ENCODE results near the gene CCDC152.

Gene CCDC152

DNA sequence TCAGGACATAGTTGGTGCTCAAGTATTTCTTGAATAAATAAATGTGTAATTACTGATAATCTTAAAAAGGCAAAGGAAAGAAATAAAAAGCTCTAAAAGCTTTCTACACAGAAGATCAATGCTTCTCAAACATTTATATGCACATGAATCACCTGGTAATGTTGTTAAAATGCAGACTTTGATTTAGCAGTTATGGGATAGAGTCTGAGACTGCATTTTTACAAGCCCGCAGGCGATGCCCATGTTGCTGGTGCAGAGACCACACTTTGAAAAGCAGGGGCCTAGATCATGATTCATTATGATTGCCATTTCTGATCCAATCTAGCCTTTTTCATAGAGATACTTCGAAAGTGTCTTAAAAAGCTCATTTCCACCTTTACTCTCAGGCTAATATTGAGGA, 3.5 kb upstream of the CCDC152 start:
- H3K4me3 ChIP-seq (replicated peaks; ENCODE audit: insufficient read depth, low read length): no peak overlapping the region
- TF ChIP-seq, protein P1, sequence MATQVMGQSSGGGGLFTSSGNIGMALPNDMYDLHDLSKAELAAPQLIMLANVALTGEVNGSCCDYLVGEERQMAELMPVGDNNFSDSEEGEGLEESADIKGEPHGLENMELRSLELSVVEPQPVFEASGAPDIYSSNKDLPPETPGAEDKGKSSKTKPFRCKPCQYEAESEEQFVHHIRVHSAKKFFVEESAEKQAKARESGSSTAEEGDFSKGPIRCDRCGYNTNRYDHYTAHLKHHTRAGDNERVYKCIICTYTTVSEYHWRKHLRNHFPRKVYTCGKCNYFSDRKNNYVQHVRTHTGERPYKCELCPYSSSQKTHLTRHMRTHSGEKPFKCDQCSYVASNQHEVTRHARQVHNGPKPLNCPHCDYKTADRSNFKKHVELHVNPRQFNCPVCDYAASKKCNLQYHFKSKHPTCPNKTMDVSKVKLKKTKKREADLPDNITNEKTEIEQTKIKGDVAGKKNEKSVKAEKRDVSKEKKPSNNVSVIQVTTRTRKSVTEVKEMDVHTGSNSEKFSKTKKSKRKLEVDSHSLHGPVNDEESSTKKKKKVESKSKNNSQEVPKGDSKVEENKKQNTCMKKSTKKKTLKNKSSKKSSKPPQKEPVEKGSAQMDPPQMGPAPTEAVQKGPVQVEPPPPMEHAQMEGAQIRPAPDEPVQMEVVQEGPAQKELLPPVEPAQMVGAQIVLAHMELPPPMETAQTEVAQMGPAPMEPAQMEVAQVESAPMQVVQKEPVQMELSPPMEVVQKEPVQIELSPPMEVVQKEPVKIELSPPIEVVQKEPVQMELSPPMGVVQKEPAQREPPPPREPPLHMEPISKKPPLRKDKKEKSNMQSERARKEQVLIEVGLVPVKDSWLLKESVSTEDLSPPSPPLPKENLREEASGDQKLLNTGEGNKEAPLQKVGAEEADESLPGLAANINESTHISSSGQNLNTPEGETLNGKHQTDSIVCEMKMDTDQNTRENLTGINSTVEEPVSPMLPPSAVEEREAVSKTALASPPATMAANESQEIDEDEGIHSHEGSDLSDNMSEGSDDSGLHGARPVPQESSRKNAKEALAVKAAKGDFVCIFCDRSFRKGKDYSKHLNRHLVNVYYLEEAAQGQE (IDR thresholded peaks at IDR 0.05; ENCODE audit: insufficient replicate concordance, low read depth): no peak
- TF ChIP-seq, protein P2, sequence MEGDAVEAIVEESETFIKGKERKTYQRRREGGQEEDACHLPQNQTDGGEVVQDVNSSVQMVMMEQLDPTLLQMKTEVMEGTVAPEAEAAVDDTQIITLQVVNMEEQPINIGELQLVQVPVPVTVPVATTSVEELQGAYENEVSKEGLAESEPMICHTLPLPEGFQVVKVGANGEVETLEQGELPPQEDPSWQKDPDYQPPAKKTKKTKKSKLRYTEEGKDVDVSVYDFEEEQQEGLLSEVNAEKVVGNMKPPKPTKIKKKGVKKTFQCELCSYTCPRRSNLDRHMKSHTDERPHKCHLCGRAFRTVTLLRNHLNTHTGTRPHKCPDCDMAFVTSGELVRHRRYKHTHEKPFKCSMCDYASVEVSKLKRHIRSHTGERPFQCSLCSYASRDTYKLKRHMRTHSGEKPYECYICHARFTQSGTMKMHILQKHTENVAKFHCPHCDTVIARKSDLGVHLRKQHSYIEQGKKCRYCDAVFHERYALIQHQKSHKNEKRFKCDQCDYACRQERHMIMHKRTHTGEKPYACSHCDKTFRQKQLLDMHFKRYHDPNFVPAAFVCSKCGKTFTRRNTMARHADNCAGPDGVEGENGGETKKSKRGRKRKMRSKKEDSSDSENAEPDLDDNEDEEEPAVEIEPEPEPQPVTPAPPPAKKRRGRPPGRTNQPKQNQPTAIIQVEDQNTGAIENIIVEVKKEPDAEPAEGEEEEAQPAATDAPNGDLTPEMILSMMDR (IDR thresholded peaks at IDR 0.05; ENCODE audit: insufficient read depth, low read length): no peak
- TF ChIP-seq POLR2AphosphoS5 (IDR thresholded peaks at IDR 0.05; ENCODE audit: low read depth) (no peak), GABPA (IDR thresholded peaks at IDR 0.05; ENCODE audit: low read depth) (no peak), SPI1 (IDR thresholded peaks at IDR 0.05; ENCODE audit: borderline replicate concordance, low read depth) (no peak)
- H3K27ac ChIP-seq (replicated peaks): no peak overlapping the region
- no peak for DNase-seq (ENCODE audit: low read depth in 1 of 2, low spot score in 1 of 2)
- H3K27me3 ChIP-seq (ENCODE audit: insufficient read depth, poor library complexity, severe bottlenecking): no peaks in the 10 kb centered on the region

- TF ChIP-seq, protein P1 (IDR thresholded peaks at IDR 0.05; ENCODE audit: insufficient replicate concordance, low read depth): no peak
- no peak for TF ChIP-seq POLR2AphosphoS5 (IDR thresholded peaks at IDR 0.05; ENCODE audit: low read depth)
- Histone ChIP-seq H3K4me3 (replicated peaks; ENCODE audit: insufficient read depth, low read length) (no peak overlapping the region), H3K27ac (replicated peaks) (no peak overlapping the region), H3K27me3 (ENCODE audit: insufficient read depth, poor library complexity, severe bottlenecking) (no peaks in the 10 kb centered on the region)
- DNase-seq (ENCODE audit: low read depth in 1 of 2, low spot score in 1 of 2): no peak
Observed at GRCh38 chr5:42759456-42759855, 2.8 kb downstream of the CCDC152 start.

DNA sequence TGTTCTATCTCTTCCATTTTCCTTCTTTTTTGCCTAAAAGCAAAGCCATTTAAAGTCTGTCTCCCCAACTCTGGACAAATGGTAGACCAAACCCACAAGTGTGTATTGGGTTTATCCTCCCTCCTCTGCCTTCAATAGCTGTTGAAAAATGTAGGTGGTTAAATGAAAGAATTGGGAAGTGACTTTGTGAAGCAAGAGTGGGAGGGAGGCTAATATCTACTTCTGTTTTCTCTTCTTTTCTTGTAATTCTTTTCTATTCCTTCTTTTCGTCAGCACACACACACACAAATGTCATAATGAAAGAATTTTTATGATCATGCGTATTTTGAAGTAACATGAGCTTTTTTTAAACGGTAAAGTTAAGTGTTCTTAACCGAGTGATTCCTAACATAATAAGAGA, 3.8 kb downstream of the CCDC152 start:
- no peaks in the 10 kb centered on the region for H3K27me3 ChIP-seq (ENCODE audit: insufficient read depth, poor library complexity, severe bottlenecking)
- H3K27ac ChIP-seq (replicated peaks): no peak overlapping the region
- DNase-seq (ENCODE audit: low read depth in 1 of 2, low spot score in 1 of 2): no peak
- H3K4me3 ChIP-seq (replicated peaks; ENCODE audit: insufficient read depth, low read length): no peak overlapping the region
- TF ChIP-seq SPI1 (IDR thresholded peaks at IDR 0.05; ENCODE audit: borderline replicate concordance, low read depth): peak; percentile 73; the same call in 1 of the 2 replicates
- TF ChIP-seq, protein P1 (IDR thresholded peaks at IDR 0.05; ENCODE audit: insufficient replicate concordance, low read depth): no peak

GRCh38 chr5:42761791-42762190, 5.2 kb downstream of the CCDC152 start:
- TF ChIP-seq SPI1 (IDR thresholded peaks at IDR 0.05; ENCODE audit: borderline replicate concordance, low read depth) (no peak), GABPA (IDR thresholded peaks at IDR 0.05; ENCODE audit: low read depth) (no peak), POLR2AphosphoS5 (IDR thresholded peaks at IDR 0.05; ENCODE audit: low read depth) (no peak)
- TF ChIP-seq, protein P1 (IDR thresholded peaks at IDR 0.05; ENCODE audit: insufficient replicate concordance, low read depth): no peak
- TF ChIP-seq, protein P2 (IDR thresholded peaks at IDR 0.05; ENCODE audit: insufficient read depth, low read length): no peak

More at GRCh38 chr5:42761791-42762190, 5.2 kb downstream of the CCDC152 start:
- no peak overlapping the region for H3K4me3 ChIP-seq (replicated peaks; ENCODE audit: insufficient read depth, low read length)
- H3K27ac ChIP-seq (replicated peaks): no peak overlapping the region
- H3K27me3 ChIP-seq (ENCODE audit: insufficient read depth, poor library complexity, severe bottlenecking): no peaks in the 10 kb centered on the region
- no peak for DNase-seq (ENCODE audit: low read depth in 1 of 2, low spot score in 1 of 2)

All from HL-60 (cell line).